22Rv1 (cell line): ENCODE results near the gene NMT1.

Experiments
- ZFX ChIP-seq: fragments of 450-650 bp; IDR thresholded peaks from 2 replicates; pipeline ENCODE4 v1.6.1; 2017; ENCODE audit warnings: antibody characterized with exemption, borderline replicate concordance
- TF ChIP-seq, protein P1 (sequence below): fragments of 450-650 bp; IDR thresholded peaks from 2 replicates; pipeline ENCODE4 v1.5.1; 2017; ENCODE audit warnings: mild to moderate bottlenecking

GRCh38 chr17:45129426-45129939, 68.4 kb downstream of the NMT1 start:
- TF ChIP-seq, protein P1, sequence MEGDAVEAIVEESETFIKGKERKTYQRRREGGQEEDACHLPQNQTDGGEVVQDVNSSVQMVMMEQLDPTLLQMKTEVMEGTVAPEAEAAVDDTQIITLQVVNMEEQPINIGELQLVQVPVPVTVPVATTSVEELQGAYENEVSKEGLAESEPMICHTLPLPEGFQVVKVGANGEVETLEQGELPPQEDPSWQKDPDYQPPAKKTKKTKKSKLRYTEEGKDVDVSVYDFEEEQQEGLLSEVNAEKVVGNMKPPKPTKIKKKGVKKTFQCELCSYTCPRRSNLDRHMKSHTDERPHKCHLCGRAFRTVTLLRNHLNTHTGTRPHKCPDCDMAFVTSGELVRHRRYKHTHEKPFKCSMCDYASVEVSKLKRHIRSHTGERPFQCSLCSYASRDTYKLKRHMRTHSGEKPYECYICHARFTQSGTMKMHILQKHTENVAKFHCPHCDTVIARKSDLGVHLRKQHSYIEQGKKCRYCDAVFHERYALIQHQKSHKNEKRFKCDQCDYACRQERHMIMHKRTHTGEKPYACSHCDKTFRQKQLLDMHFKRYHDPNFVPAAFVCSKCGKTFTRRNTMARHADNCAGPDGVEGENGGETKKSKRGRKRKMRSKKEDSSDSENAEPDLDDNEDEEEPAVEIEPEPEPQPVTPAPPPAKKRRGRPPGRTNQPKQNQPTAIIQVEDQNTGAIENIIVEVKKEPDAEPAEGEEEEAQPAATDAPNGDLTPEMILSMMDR = no peak
- no peak for TF ChIP-seq ZFX
